ENCODE measurements around the gene HS3ST3A1. TPM values are rescaled to one million over a fixed set of nuclear protein-coding genes. Genes with fewer than 3 reads are reported as not detected.

The HS3ST3A1 gene
- total and polyA plus RNA-seq, 2 experiments from 2014 or later: 5.4 to 24.1 TPM

DNA sequence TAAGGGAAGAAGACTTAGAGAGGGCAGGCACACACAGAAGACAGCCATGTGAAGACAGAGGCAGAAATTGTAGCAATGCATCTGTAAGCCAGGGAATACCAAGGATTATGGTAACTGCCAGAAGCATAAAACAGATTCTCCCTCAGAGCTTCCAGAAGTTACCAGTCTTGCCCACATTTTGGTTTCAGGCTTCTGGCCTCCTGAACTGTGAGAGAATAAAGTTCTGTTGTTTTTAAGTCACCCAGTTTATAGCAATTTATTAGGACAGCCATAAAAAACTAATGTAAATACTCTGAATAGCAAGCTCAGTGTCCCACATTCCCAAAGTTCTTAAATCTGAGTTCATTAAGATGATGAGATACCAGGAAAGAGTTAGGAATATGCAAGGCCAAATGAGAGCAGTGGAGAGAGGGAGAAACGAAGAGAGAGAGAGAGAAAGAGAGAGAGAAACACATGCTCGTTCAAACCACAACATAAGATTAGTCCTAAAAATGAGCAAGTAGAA is 123.4 kb downstream of the HS3ST3A1 start:
- no peaks in the 10 kb centered on the region for H4K20me1 ChIP-seq (replicated peaks; ENCODE audit: insufficient read depth)
- H3K4me2 ChIP-seq: no peak overlapping the region
- H2AFZ ChIP-seq: no peak overlapping the region
- Mint-ChIP-seq H3K4me1 (no peaks in the 10 kb centered on the region), H3K27ac (no peak overlapping the region), H3K9me3 (peaks cover 27% of the 10 kb centered on the region), H3K36me3 (ENCODE audit: low read depth) (peaks cover 23% of the 10 kb centered on the region), H3K27me3 (ENCODE audit: insufficient read depth, low read depth, poor library complexity) (peaks cover 4% of the 10 kb centered on the region), H3K4me3 (no peak overlapping the region)
- no peaks in the 10 kb centered on the region for H3K4me1 ChIP-seq (ENCODE audit: insufficient read depth)
- ATAC-seq (no peak), DNase-seq (ENCODE audit: low spot score) (no peak)
- peaks cover 2% of the 10 kb centered on the region; the same call in 1 of the 2 replicates for H3K9me2 ChIP-seq (ENCODE audit: insufficient read depth)
- no peaks in the 10 kb centered on the region for H3K79me2 ChIP-seq (replicated peaks; ENCODE audit: insufficient read depth)
- H3K27ac ChIP-seq (ENCODE audit: low read depth): no peak overlapping the region
- TF ChIP-seq NANOG (IDR thresholded peaks at IDR 0.05; ENCODE audit: borderline replicate concordance): no peak
- no peak for TF ChIP-seq ZNF114 (CRISPR knock-in tag; IDR thresholded peaks at IDR 0.05)
- TF ChIP-seq, protein P1, sequence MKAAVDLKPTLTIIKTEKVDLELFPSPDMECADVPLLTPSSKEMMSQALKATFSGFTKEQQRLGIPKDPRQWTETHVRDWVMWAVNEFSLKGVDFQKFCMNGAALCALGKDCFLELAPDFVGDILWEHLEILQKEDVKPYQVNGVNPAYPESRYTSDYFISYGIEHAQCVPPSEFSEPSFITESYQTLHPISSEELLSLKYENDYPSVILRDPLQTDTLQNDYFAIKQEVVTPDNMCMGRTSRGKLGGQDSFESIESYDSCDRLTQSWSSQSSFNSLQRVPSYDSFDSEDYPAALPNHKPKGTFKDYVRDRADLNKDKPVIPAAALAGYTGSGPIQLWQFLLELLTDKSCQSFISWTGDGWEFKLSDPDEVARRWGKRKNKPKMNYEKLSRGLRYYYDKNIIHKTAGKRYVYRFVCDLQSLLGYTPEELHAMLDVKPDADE (IDR thresholded peaks at IDR 0.05): no peak
- no peak for TF ChIP-seq ZNF331 (CRISPR knock-in tag; IDR thresholded peaks at IDR 0.05; ENCODE audit: low read depth)
- no peak for TF ChIP-seq CREB1 (CRISPR knock-in tag; IDR thresholded peaks at IDR 0.05; ENCODE audit: low read depth)
- TF ChIP-seq, protein P2, sequence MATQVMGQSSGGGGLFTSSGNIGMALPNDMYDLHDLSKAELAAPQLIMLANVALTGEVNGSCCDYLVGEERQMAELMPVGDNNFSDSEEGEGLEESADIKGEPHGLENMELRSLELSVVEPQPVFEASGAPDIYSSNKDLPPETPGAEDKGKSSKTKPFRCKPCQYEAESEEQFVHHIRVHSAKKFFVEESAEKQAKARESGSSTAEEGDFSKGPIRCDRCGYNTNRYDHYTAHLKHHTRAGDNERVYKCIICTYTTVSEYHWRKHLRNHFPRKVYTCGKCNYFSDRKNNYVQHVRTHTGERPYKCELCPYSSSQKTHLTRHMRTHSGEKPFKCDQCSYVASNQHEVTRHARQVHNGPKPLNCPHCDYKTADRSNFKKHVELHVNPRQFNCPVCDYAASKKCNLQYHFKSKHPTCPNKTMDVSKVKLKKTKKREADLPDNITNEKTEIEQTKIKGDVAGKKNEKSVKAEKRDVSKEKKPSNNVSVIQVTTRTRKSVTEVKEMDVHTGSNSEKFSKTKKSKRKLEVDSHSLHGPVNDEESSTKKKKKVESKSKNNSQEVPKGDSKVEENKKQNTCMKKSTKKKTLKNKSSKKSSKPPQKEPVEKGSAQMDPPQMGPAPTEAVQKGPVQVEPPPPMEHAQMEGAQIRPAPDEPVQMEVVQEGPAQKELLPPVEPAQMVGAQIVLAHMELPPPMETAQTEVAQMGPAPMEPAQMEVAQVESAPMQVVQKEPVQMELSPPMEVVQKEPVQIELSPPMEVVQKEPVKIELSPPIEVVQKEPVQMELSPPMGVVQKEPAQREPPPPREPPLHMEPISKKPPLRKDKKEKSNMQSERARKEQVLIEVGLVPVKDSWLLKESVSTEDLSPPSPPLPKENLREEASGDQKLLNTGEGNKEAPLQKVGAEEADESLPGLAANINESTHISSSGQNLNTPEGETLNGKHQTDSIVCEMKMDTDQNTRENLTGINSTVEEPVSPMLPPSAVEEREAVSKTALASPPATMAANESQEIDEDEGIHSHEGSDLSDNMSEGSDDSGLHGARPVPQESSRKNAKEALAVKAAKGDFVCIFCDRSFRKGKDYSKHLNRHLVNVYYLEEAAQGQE (IDR thresholded peaks at IDR 0.05; ENCODE audit: unreplicated experiment): no peak
- no peak for TF ChIP-seq EZH2phosphoT487 (IDR thresholded peaks at IDR 0.05; ENCODE audit: unreplicated experiment)
- peaks cover 12% of the 10 kb centered on the region for H3K36me3 ChIP-seq (ENCODE audit: insufficient read depth)
- H3K4me3 ChIP-seq: no peak overlapping the region
- no peaks in the 10 kb centered on the region for H3F3A ChIP-seq (replicated peaks; ENCODE audit: low read depth)
- H3K27me3 ChIP-seq (ENCODE audit: insufficient read depth): no peaks in the 10 kb centered on the region

DNA sequence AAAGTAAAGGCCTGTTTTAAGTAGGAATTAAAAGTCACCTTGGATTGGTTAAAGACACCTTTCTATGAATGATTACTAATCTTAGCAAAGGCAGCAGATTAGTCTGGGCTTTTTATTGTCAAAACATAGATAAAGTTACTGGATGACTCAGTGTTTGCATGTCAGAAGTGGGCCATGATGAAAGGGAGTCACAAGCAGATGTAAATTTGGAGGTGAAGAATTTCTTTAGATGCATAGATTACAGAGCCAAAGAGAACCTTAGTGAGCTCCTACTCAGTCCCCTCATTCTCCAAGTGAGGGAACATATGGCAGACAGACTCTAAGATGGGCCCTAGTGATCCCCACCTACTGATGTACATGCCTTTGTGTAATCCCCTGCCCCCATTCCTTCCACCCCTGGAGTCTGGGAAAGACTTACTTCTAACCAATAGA is 124.5 kb downstream of the HS3ST3A1 start:
- Mint-ChIP-seq H3K4me3 (no peak overlapping the region), H3K36me3 (ENCODE audit: low read depth) (peaks cover 23% of the 10 kb centered on the region), H3K4me1 (no peaks in the 10 kb centered on the region), H3K9me3 (peaks cover 24% of the 10 kb centered on the region), H3K27ac (no peak overlapping the region), H3K27me3 (ENCODE audit: insufficient read depth, low read depth, poor library complexity) (peaks cover 4% of the 10 kb centered on the region)
- Histone ChIP-seq H3K9me2 (ENCODE audit: insufficient read depth) (peaks cover 2% of the 10 kb centered on the region; the same call in 1 of the 2 replicates), H4K20me1 (replicated peaks; ENCODE audit: insufficient read depth) (no peaks in the 10 kb centered on the region), H3F3A (replicated peaks; ENCODE audit: low read depth) (no peaks in the 10 kb centered on the region), H2AFZ (no peak overlapping the region), H3K36me3 (ENCODE audit: insufficient read depth) (peaks cover 12% of the 10 kb centered on the region), H3K27ac (ENCODE audit: low read depth) (no peak overlapping the region), H3K27me3 (ENCODE audit: insufficient read depth) (no peaks in the 10 kb centered on the region), H3K79me2 (replicated peaks; ENCODE audit: insufficient read depth) (no peaks in the 10 kb centered on the region), H3K4me2 (no peak overlapping the region), H3K4me1 (ENCODE audit: insufficient read depth) (no peaks in the 10 kb centered on the region), H3K4me3 (no peak overlapping the region)
- TF ChIP-seq, protein P1 (IDR thresholded peaks at IDR 0.05): no peak
- TF ChIP-seq STAT1 (IDR thresholded peaks at IDR 0.05; ENCODE audit: unreplicated experiment) (no peak), ZNF114 (CRISPR knock-in tag; IDR thresholded peaks at IDR 0.05) (no peak), JUNB (IDR thresholded peaks at IDR 0.05; ENCODE audit: unreplicated experiment) (no peak), CREB1 (CRISPR knock-in tag; IDR thresholded peaks at IDR 0.05; ENCODE audit: low read depth) (no peak), EZH2phosphoT487 (IDR thresholded peaks at IDR 0.05; ENCODE audit: unreplicated experiment) (no peak), ZNF331 (CRISPR knock-in tag; IDR thresholded peaks at IDR 0.05; ENCODE audit: low read depth) (no peak), NANOG (IDR thresholded peaks at IDR 0.05; ENCODE audit: borderline replicate concordance) (no peak)
- TF ChIP-seq, protein P2 (IDR thresholded peaks at IDR 0.05; ENCODE audit: unreplicated experiment): no peak
- TF ChIP-seq, protein P3, sequence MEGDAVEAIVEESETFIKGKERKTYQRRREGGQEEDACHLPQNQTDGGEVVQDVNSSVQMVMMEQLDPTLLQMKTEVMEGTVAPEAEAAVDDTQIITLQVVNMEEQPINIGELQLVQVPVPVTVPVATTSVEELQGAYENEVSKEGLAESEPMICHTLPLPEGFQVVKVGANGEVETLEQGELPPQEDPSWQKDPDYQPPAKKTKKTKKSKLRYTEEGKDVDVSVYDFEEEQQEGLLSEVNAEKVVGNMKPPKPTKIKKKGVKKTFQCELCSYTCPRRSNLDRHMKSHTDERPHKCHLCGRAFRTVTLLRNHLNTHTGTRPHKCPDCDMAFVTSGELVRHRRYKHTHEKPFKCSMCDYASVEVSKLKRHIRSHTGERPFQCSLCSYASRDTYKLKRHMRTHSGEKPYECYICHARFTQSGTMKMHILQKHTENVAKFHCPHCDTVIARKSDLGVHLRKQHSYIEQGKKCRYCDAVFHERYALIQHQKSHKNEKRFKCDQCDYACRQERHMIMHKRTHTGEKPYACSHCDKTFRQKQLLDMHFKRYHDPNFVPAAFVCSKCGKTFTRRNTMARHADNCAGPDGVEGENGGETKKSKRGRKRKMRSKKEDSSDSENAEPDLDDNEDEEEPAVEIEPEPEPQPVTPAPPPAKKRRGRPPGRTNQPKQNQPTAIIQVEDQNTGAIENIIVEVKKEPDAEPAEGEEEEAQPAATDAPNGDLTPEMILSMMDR (conservative IDR thresholded peaks at IDR 0.05; ENCODE audit: low read depth in 2 of 2): no peak
- DNase-seq (ENCODE audit: low spot score) (no peak), ATAC-seq (no peak)
